GM12801 (cell line): ENCODE data around the gene SPRY1.

Experiments used
- TF ChIP-seq, protein P1 (sequence below): IDR thresholded peaks from one replicate; pipeline ENCODE4 v1.5.1; 2011; ENCODE audit warnings: control low read depth; ENCODE audit not compliant: insufficient read length; ENCODE audit errors: extremely low read depth

The SPRY1 gene

DNA sequence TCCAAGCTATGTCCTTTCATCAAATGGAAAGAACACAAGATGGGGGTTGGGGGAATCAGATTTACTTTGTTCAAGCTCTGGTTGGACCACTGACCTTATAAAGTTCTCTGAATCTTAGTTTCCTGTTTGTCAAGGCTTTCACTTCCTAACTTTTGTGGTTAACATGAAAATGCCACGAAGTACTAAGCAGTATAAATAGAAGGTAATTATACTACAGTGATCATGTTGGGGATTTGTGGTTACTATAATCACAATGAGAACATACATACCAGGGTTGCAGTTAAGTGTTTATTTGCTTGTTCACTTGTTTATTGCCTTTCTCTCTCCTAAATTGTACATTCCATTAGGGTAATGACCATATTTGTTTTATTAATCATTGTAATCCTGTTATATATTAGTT lies 53.2 kb downstream of the SPRY1 start:
- TF ChIP-seq, protein P1, sequence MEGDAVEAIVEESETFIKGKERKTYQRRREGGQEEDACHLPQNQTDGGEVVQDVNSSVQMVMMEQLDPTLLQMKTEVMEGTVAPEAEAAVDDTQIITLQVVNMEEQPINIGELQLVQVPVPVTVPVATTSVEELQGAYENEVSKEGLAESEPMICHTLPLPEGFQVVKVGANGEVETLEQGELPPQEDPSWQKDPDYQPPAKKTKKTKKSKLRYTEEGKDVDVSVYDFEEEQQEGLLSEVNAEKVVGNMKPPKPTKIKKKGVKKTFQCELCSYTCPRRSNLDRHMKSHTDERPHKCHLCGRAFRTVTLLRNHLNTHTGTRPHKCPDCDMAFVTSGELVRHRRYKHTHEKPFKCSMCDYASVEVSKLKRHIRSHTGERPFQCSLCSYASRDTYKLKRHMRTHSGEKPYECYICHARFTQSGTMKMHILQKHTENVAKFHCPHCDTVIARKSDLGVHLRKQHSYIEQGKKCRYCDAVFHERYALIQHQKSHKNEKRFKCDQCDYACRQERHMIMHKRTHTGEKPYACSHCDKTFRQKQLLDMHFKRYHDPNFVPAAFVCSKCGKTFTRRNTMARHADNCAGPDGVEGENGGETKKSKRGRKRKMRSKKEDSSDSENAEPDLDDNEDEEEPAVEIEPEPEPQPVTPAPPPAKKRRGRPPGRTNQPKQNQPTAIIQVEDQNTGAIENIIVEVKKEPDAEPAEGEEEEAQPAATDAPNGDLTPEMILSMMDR = no peak

DNA sequence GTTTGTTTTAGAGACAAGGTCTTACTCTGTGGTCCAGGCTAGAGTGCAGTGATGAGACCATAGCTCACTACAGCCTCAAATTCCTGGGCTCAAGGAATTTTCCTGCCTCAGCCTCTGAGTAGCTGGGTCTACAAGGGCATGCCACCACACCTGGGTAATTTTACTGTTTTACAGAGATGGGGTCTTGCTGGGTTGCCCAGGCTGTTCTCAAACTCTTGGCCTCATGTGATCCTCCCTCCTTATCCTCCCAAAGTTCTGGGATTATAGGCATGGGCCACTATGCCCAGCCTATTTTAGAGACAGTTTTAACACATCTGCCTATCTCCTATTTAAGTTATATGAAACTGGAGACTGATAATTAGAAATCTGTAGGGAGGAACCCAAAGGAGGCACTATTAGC lies 53.8 kb downstream of the SPRY1 start:
- TF ChIP-seq, protein P1 = no peak

DNA sequence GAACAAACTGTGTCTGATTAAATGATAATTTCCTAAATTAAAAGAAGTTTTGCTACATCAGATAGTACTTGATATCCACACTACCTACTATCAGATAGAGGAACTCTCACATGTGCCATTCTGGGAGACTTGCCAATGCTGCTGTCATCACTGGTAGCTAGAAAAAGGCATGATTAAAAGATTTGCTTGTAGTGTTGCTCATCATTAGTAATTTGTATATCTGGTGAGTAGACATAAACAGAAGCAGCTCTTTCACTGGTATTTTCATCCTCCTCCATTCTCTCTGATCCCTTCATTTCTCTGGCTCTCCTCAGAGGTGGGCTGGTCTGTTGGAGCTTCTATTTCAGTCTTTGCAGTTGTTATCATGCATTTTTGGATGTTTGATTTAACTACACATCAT lies 56.0 kb downstream of the SPRY1 start:
- TF ChIP-seq, protein P1 = no peak

DNA sequence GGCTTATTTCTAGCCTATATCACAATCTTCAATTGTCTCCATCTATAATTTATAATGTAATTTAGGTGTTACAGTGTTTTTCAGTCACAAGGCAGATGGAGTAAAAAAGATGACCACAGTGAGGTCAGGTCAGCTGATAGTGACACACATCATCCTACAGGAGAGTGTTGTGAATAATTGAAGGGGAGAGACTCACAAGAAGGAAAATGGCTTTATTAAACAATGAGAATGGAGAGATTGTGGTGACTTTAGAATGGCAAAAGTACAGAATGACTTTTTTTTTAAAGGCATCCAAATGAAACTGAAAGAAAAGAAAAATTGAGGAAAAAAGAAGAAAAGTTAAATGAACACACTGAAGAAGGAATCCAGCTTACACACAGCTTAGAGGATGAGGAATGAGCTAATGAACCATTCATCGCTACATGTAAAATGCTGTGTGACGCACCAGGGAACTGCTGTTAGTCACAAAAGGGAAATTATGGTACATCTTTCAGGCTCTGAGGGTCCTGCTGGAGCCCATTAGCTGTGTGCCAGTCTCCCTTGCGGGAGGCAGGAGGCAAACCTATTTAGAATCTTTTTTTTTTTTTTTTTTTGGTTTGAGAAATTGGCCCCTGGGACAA lies 56.6 kb downstream of the SPRY1 start:
- TF ChIP-seq, protein P1 = no peak
